WTC11 (cell line): ENCODE results near the gene AZU1. TPM values are rescaled to one million over a fixed set of nuclear protein-coding genes. Genes with fewer than 3 reads are reported as not detected.

Experiments used
- ATAC-seq: fragments of 200-7000 bp; cut with Tn5 transposase; 2 replicates; pipeline ENCODE4 v1.10.0; 2021; ENCODE audit warnings: mild to moderate bottlenecking, moderate library complexity
- CTCF ChIA-PET: fragments of 300-600 bp; sonication (Branson Sonifier 250); formaldehyde crosslinking; loops from one replicate; lab custom pipeline; 2021; ENCODE audit warnings: antibody characterized with exemption; lab: Charles Lee
- POLR2A ChIA-PET: fragments of 350-600 bp; sonication (Branson Sonifier 250); formaldehyde crosslinking; loops from one replicate; lab custom pipeline; 2021; ENCODE audit warnings: antibody characterized with exemption; lab: Charles Lee
- DNase-seq: peaks from one replicate; pipeline ENCODE4 v3.0.0; 2021; ENCODE audit warnings: low spot score
- H3K27ac Mint-ChIP-seq: 2 replicates; pipeline ENCODE4 v1.8.0; 2021; ENCODE audit warnings: mixed read lengths
- H3K27me3 Mint-ChIP-seq: 2 replicates; pipeline ENCODE4 v1.8.0; 2021; ENCODE audit warnings: low read depth, mild to moderate bottlenecking, moderate library complexity, mixed read lengths
- H3K36me3 Mint-ChIP-seq: 2 replicates; pipeline ENCODE4 v1.8.0; 2021; ENCODE audit warnings: mixed read lengths
- H3K4me1 Mint-ChIP-seq: 2 replicates; pipeline ENCODE4 v1.8.0; 2022; ENCODE audit warnings: mixed read lengths
- H3K4me3 Mint-ChIP-seq: 2 replicates; pipeline ENCODE4 v1.8.0; 2021; ENCODE audit warnings: mild to moderate bottlenecking, moderate library complexity, mixed read lengths
- H3K9me3 Mint-ChIP-seq: 2 replicates; pipeline ENCODE4 v1.8.0; 2021; ENCODE audit warnings: mixed read lengths
- CREB1 ChIP-seq: sonication (generic); formaldehyde crosslinking; IDR thresholded peaks from 2 replicates; pipeline ENCODE4 v1.8.0; 2023; ENCODE audit warnings: mild to moderate bottlenecking, missing genetic modification reagents
- CREM ChIP-seq: sonication (generic); formaldehyde crosslinking; IDR thresholded peaks from 2 replicates; pipeline ENCODE4 v1.8.1; 2022; ENCODE audit warnings: mild to moderate bottlenecking, missing genetic modification reagents, moderate library complexity
- FOXK1 ChIP-seq: sonication (generic); formaldehyde crosslinking; IDR thresholded peaks from 2 replicates; pipeline ENCODE4 v1.8.0; 2022; ENCODE audit warnings: mild to moderate bottlenecking, moderate library complexity, missing genetic modification reagents
- GABPB1 ChIP-seq: sonication (generic); formaldehyde crosslinking; IDR thresholded peaks from 2 replicates; pipeline ENCODE4 v1.8.1; 2023; ENCODE audit warnings: mild to moderate bottlenecking, missing genetic modification reagents
- IRF2 ChIP-seq: sonication (generic); formaldehyde crosslinking; IDR thresholded peaks from 2 replicates; pipeline ENCODE4 v1.8.0; 2022; ENCODE audit warnings: low read depth, missing genetic modification reagents, borderline replicate concordance
- JAZF1 ChIP-seq: fragments of 250-450 bp; sonication (Bioruptor Pico); IDR thresholded peaks from 2 replicates; pipeline ENCODE4 v1.9.0; 2021; ENCODE audit warnings: moderate library complexity, mild to moderate bottlenecking, inconsistent platforms
- KAT7 ChIP-seq: sonication (generic); formaldehyde crosslinking; IDR thresholded peaks from 2 replicates; pipeline ENCODE4 v1.8.1; 2023; ENCODE audit warnings: missing genetic modification reagents, mild to moderate bottlenecking, borderline replicate concordance
- NFE2L1 ChIP-seq: sonication (generic); formaldehyde crosslinking; IDR thresholded peaks from 2 replicates; pipeline ENCODE4 v1.8.1; 2023; ENCODE audit warnings: missing genetic modification reagents
- NR1H2 ChIP-seq: sonication (generic); formaldehyde crosslinking; IDR thresholded peaks from 2 replicates; pipeline ENCODE4 v1.9.0; 2021; ENCODE audit warnings: mild to moderate bottlenecking, moderate library complexity, missing genetic modification reagents
- RELA ChIP-seq: sonication (generic); formaldehyde crosslinking; IDR thresholded peaks from 2 replicates; pipeline ENCODE4 v1.8.1; 2022; ENCODE audit warnings: missing genetic modification reagents, mild to moderate bottlenecking, borderline replicate concordance
- TP53 ChIP-seq: sonication (generic); formaldehyde crosslinking; IDR thresholded peaks from 2 replicates; pipeline ENCODE4 v1.8.1; 2023; ENCODE audit warnings: mild to moderate bottlenecking, missing genetic modification reagents
- ZNF121 ChIP-seq: sonication (generic); formaldehyde crosslinking; IDR thresholded peaks from 2 replicates; pipeline ENCODE4 v1.8.0; 2023; ENCODE audit warnings: missing genetic modification reagents
- ZNF232 ChIP-seq: sonication (generic); formaldehyde crosslinking; IDR thresholded peaks from 2 replicates; pipeline ENCODE4 v1.8.0; 2022; ENCODE audit warnings: mild to moderate bottlenecking, missing genetic modification reagents
- ZNF416 ChIP-seq: fragments of 250-450 bp; sonication (Bioruptor Pico); IDR thresholded peaks from 2 replicates; pipeline ENCODE4 v1.9.0; 2021; ENCODE audit warnings: mild to moderate bottlenecking, inconsistent platforms
- total RNA-seq: library from RNA; stranded (reverse); gene quantifications from 3 replicates; pipeline ENCODE4 v1.2.3, GENCODE V29; 2021
- TF ChIP-seq, protein P1 (sequence below): fragments of 250-450 bp; sonication (Bioruptor Pico); IDR thresholded peaks from 2 replicates; pipeline ENCODE4 v1.9.0; 2021; ENCODE audit warnings: mild to moderate bottlenecking, borderline replicate concordance
- TF ChIP-seq, protein P2 (sequence below): sonication (generic); formaldehyde crosslinking; IDR thresholded peaks from 2 replicates; pipeline ENCODE4 v1.8.1; 2023; ENCODE audit warnings: mild to moderate bottlenecking, missing genetic modification reagents
- TF ChIP-seq, protein P3 (sequence below): sonication (generic); formaldehyde crosslinking; IDR thresholded peaks from 2 replicates; pipeline ENCODE4 v1.8.1; 2022; ENCODE audit warnings: missing genetic modification reagents, borderline replicate concordance
- TF ChIP-seq, protein P4 (sequence below): fragments of 250-450 bp; sonication (Bioruptor Pico); IDR thresholded peaks from 2 replicates; pipeline ENCODE4 v1.9.0; 2021; ENCODE audit warnings: mild to moderate bottlenecking
- TF ChIP-seq, protein P5 (sequence below): sonication (generic); formaldehyde crosslinking; IDR thresholded peaks from 2 replicates; pipeline ENCODE4 v1.8.0; 2022; ENCODE audit warnings: mild to moderate bottlenecking, missing genetic modification reagents
- TF ChIP-seq, protein P6 (sequence below): sonication (generic); formaldehyde crosslinking; IDR thresholded peaks from 2 replicates; pipeline ENCODE4 v1.8.1; 2022; ENCODE audit warnings: mild to moderate bottlenecking, moderate library complexity, missing genetic modification reagents
- TF ChIP-seq, protein P7 (sequence below): sonication (generic); formaldehyde crosslinking; IDR thresholded peaks from 2 replicates; pipeline ENCODE4 v1.8.0; 2023; ENCODE audit warnings: mild to moderate bottlenecking, missing genetic modification reagents

Gene AZU1
- total RNA-seq, 1 experiment from 2014 or later = 1.2 TPM

DNA sequence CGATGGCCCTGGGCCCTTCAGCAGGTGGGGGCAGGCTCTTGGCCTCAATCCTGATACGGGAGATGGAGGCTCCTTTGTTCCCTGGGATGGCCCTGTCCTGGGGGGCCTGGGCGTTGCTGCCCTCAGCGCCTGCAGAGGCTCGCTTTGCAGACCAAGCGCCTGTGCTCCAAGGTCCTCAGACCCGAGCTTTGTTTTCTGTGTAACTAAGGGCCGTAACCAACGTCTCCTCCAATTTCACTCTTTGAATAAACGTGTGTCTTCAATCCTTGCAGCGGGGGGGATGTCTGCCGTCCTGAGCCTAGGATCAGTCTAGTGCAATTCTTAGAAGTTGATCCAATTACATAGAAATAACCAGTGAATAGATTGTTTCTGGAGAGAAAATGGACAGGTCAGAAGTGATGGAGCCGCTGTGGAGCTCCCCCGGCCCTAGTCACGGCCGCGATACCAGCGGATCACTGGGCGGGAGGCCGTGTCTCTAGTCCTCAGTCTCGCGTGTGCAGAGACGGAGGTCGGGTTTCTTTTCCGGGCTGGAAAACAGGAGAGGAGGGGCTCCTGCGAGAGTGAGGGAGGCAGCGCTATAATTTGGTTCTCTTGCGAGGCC lies 25.0 kb upstream of the AZU1 start (continued):
- TF ChIP-seq, protein P1, sequence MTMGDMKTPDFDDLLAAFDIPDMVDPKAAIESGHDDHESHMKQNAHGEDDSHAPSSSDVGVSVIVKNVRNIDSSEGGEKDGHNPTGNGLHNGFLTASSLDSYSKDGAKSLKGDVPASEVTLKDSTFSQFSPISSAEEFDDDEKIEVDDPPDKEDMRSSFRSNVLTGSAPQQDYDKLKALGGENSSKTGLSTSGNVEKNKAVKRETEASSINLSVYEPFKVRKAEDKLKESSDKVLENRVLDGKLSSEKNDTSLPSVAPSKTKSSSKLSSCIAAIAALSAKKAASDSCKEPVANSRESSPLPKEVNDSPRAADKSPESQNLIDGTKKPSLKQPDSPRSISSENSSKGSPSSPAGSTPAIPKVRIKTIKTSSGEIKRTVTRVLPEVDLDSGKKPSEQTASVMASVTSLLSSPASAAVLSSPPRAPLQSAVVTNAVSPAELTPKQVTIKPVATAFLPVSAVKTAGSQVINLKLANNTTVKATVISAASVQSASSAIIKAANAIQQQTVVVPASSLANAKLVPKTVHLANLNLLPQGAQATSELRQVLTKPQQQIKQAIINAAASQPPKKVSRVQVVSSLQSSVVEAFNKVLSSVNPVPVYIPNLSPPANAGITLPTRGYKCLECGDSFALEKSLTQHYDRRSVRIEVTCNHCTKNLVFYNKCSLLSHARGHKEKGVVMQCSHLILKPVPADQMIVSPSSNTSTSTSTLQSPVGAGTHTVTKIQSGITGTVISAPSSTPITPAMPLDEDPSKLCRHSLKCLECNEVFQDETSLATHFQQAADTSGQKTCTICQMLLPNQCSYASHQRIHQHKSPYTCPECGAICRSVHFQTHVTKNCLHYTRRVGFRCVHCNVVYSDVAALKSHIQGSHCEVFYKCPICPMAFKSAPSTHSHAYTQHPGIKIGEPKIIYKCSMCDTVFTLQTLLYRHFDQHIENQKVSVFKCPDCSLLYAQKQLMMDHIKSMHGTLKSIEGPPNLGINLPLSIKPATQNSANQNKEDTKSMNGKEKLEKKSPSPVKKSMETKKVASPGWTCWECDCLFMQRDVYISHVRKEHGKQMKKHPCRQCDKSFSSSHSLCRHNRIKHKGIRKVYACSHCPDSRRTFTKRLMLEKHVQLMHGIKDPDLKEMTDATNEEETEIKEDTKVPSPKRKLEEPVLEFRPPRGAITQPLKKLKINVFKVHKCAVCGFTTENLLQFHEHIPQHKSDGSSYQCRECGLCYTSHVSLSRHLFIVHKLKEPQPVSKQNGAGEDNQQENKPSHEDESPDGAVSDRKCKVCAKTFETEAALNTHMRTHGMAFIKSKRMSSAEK = no peak
- TF ChIP-seq NR1H2 (no peak), RELA (CRISPR knock-in tag) (no peak), GABPB1 (CRISPR knock-in tag) (no peak)

DNA sequence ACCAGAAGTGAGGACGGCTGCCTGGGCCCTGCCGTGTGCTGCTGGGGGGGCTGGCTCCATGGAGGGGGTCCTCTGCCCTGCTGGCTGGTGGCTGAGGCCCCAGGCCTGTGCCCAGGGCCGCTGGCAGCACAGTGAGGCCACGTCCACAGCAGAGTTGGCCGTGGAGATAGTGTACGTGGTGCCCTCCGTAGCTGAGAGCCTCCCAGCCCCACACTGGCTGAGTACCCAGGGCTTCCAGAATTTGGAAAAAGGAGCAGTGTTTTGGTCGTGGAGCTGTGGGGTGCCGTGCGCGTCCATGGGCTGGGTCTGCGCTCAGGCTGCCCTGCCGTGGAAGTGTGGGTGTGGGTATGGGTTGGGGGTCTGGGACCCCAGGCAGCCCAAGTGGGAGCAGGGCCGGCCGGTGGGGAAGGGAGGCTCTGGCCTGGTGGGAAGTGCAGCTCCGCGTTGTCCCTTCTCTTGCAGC lies 24.5 kb upstream of the AZU1 start:
- TF ChIP-seq IRF2 (CRISPR knock-in tag) (no peak), ZNF416 (CRISPR knock-in tag) (no peak), CREM (CRISPR knock-in tag) (no peak), CREB1 (CRISPR knock-in tag) (no peak), ZNF121 (CRISPR knock-in tag) (no peak), KAT7 (no peak), JAZF1 (CRISPR knock-in tag) (no peak), NFE2L1 (no peak), TP53 (CRISPR knock-in tag) (no peak), ZNF232 (no peak), FOXK1 (CRISPR knock-in tag) (no peak)
- TF ChIP-seq, protein P2, sequence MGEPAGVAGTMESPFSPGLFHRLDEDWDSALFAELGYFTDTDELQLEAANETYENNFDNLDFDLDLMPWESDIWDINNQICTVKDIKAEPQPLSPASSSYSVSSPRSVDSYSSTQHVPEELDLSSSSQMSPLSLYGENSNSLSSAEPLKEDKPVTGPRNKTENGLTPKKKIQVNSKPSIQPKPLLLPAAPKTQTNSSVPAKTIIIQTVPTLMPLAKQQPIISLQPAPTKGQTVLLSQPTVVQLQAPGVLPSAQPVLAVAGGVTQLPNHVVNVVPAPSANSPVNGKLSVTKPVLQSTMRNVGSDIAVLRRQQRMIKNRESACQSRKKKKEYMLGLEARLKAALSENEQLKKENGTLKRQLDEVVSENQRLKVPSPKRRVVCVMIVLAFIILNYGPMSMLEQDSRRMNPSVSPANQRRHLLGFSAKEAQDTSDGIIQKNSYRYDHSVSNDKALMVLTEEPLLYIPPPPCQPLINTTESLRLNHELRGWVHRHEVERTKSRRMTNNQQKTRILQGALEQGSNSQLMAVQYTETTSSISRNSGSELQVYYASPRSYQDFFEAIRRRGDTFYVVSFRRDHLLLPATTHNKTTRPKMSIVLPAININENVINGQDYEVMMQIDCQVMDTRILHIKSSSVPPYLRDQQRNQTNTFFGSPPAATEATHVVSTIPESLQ (CRISPR knock-in tag) = no peak
- TF ChIP-seq, protein P3, sequence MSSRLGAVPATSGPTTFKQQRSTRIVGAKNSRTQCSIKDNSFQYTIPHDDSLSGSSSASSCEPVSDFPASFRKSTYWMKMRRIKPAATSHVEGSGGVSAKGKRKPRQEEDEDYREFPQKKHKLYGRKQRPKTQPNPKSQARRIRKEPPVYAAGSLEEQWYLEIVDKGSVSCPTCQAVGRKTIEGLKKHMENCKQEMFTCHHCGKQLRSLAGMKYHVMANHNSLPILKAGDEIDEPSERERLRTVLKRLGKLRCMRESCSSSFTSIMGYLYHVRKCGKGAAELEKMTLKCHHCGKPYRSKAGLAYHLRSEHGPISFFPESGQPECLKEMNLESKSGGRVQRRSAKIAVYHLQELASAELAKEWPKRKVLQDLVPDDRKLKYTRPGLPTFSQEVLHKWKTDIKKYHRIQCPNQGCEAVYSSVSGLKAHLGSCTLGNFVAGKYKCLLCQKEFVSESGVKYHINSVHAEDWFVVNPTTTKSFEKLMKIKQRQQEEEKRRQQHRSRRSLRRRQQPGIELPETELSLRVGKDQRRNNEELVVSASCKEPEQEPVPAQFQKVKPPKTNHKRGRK (CRISPR knock-in tag) = no peak
- TF ChIP-seq, protein P4, sequence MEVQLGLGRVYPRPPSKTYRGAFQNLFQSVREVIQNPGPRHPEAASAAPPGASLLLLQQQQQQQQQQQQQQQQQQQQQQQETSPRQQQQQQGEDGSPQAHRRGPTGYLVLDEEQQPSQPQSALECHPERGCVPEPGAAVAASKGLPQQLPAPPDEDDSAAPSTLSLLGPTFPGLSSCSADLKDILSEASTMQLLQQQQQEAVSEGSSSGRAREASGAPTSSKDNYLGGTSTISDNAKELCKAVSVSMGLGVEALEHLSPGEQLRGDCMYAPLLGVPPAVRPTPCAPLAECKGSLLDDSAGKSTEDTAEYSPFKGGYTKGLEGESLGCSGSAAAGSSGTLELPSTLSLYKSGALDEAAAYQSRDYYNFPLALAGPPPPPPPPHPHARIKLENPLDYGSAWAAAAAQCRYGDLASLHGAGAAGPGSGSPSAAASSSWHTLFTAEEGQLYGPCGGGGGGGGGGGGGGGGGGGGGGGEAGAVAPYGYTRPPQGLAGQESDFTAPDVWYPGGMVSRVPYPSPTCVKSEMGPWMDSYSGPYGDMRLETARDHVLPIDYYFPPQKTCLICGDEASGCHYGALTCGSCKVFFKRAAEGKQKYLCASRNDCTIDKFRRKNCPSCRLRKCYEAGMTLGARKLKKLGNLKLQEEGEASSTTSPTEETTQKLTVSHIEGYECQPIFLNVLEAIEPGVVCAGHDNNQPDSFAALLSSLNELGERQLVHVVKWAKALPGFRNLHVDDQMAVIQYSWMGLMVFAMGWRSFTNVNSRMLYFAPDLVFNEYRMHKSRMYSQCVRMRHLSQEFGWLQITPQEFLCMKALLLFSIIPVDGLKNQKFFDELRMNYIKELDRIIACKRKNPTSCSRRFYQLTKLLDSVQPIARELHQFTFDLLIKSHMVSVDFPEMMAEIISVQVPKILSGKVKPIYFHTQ (CRISPR knock-in tag) = no peak
- TF ChIP-seq, protein P5, sequence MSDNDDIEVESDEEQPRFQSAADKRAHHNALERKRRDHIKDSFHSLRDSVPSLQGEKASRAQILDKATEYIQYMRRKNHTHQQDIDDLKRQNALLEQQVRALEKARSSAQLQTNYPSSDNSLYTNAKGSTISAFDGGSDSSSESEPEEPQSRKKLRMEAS (CRISPR knock-in tag) = no peak
- TF ChIP-seq, protein P6, sequence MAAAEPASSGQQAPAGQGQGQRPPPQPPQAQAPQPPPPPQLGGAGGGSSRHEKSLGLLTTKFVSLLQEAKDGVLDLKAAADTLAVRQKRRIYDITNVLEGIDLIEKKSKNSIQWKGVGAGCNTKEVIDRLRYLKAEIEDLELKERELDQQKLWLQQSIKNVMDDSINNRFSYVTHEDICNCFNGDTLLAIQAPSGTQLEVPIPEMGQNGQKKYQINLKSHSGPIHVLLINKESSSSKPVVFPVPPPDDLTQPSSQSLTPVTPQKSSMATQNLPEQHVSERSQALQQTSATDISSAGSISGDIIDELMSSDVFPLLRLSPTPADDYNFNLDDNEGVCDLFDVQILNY (CRISPR knock-in tag) = no peak
- TF ChIP-seq, protein P7, sequence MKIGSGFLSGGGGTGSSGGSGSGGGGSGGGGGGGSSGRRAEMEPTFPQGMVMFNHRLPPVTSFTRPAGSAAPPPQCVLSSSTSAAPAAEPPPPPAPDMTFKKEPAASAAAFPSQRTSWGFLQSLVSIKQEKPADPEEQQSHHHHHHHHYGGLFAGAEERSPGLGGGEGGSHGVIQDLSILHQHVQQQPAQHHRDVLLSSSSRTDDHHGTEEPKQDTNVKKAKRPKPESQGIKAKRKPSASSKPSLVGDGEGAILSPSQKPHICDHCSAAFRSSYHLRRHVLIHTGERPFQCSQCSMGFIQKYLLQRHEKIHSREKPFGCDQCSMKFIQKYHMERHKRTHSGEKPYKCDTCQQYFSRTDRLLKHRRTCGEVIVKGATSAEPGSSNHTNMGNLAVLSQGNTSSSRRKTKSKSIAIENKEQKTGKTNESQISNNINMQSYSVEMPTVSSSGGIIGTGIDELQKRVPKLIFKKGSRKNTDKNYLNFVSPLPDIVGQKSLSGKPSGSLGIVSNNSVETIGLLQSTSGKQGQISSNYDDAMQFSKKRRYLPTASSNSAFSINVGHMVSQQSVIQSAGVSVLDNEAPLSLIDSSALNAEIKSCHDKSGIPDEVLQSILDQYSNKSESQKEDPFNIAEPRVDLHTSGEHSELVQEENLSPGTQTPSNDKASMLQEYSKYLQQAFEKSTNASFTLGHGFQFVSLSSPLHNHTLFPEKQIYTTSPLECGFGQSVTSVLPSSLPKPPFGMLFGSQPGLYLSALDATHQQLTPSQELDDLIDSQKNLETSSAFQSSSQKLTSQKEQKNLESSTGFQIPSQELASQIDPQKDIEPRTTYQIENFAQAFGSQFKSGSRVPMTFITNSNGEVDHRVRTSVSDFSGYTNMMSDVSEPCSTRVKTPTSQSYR (CRISPR knock-in tag) = no peak
- TF ChIP-seq, all 79 proteins: peak for 0
- 0 out of 2 replicates have a peak overlapping the region, but pooled peaks have one; percentile 8 for H3K4me3 Mint-ChIP-seq
- CTCF ChIA-PET = interaction anchor here (0.7 to 1.1 kb wide), 2 partner anchors 34 to 58 kb away, joined by 4 to 5 read pairs; no protein-coding TSS in a partner anchor

More for the DNA sequence above, 24.5 kb upstream of the AZU1 start:
- peaks cover 63% of the 10 kb centered on the region for H3K36me3 Mint-ChIP-seq
- peaks cover 40% of the 10 kb centered on the region for H3K4me1 Mint-ChIP-seq
- no peaks in the 10 kb centered on the region for H3K9me3 Mint-ChIP-seq
- H3K27ac Mint-ChIP-seq = peak overlapping the region; percentile 95
- no peak for DNase-seq
- H3K27me3 Mint-ChIP-seq = no peaks in the 10 kb centered on the region
- ATAC-seq = no peak
- POLR2A ChIA-PET = interaction anchor here (0.9 kb wide), 1 partner anchor 10 kb away, joined by 5 read pairs; no protein-coding TSS in a partner anchor
